Measurements from ENCODE around the gene ZMYM4.

DNA sequence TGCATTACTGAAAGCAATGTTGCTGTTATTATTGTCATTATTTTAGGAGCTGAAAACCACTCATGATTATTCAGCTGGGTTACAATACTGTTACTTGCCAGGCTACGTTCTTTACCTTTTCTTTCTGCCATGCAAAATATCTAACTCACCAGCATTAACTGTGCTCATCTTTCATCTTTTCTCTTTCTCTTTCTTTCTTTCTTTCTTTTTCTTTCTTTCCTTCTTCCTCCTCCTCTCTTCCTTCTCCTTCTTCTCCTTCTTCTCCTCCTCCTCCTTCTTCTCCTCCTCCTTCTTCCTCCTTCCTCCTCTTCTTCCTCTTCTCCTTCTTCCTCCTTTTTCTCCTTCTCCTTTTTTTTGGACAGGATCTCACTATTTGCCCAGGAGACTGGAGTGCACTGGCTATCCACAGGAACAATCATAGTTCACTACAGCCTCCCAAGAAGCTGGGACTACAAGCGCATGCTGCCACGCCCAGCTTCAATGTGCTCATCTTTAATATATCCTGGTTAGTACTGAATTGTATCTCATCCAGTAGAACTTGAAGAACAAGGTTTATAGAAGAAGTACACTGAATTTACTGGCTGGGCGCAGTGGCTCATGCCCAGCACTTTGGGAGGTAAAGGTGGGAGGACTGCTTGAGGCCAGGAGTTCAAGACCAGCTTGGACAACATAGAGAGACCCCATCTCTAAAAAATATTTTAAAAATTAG is 6.9 kb upstream of the ZMYM4 start:
- TF ChIP-seq, protein P1, sequence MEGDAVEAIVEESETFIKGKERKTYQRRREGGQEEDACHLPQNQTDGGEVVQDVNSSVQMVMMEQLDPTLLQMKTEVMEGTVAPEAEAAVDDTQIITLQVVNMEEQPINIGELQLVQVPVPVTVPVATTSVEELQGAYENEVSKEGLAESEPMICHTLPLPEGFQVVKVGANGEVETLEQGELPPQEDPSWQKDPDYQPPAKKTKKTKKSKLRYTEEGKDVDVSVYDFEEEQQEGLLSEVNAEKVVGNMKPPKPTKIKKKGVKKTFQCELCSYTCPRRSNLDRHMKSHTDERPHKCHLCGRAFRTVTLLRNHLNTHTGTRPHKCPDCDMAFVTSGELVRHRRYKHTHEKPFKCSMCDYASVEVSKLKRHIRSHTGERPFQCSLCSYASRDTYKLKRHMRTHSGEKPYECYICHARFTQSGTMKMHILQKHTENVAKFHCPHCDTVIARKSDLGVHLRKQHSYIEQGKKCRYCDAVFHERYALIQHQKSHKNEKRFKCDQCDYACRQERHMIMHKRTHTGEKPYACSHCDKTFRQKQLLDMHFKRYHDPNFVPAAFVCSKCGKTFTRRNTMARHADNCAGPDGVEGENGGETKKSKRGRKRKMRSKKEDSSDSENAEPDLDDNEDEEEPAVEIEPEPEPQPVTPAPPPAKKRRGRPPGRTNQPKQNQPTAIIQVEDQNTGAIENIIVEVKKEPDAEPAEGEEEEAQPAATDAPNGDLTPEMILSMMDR (IDR thresholded peaks at IDR 0.05; ENCODE audit: low read depth, low read length, poor library complexity, severe bottlenecking), result no peak
- no peak for TF ChIP-seq EZH2phosphoT487 (IDR thresholded peaks at IDR 0.05; ENCODE audit: borderline replicate concordance, low read length)
